Loucy (cell line): Measurements from ENCODE around the gene ERICH6.

Experiments used
- H2AFZ ChIP-seq: fragments of 200-600 bp; sonication (generic); 2 replicates; pipeline ENCODE4 v1.6.0; 2016; ENCODE audit warnings: antibody characterized with exemption, mild to moderate bottlenecking, low read length, moderate library complexity
- H3F3A ChIP-seq: fragments of 200-600 bp; 2 replicates; pipeline ENCODE4 v1.6.0; 2016; ENCODE audit warnings: antibody characterized with exemption, low read depth, mild to moderate bottlenecking
- H3K27me3 ChIP-seq: fragments of 200-600 bp; sonication (generic); 2 replicates; pipeline ENCODE4 v1.6.1; 2014; ENCODE audit warnings: low read length, mild to moderate bottlenecking; ENCODE audit not compliant: insufficient read depth, poor library complexity, severe bottlenecking
- H3K36me3 ChIP-seq: fragments of 200-600 bp; sonication (generic); 2 replicates; pipeline ENCODE4 v1.6.1; 2016; ENCODE audit warnings: low read length; ENCODE audit not compliant: insufficient read depth
- H3K4me1 ChIP-seq: fragments of 200-600 bp; sonication (generic); 2 replicates; pipeline ENCODE4 v1.5.1; 2014; ENCODE audit warnings: low read length, mild to moderate bottlenecking; ENCODE audit not compliant: insufficient read depth, poor library complexity, severe bottlenecking
- H3K4me2 ChIP-seq: fragments of 200-600 bp; sonication (generic); 2 replicates; pipeline ENCODE4 v1.6.0; 2014; ENCODE audit warnings: antibody characterized with exemption, low read length, low read depth, mild to moderate bottlenecking; ENCODE audit not compliant: poor library complexity, severe bottlenecking
- H3K4me3 ChIP-seq: fragments of 200-600 bp; sonication (generic); 2 replicates; pipeline ENCODE4 v1.5.1; 2014; ENCODE audit warnings: low read length, mild to moderate bottlenecking, mixed read lengths; ENCODE audit not compliant: poor library complexity, severe bottlenecking
- H3K79me2 ChIP-seq: fragments of 200-600 bp; sonication (generic); 2 replicates; pipeline ENCODE4 v1.6.1; 2014; ENCODE audit warnings: low read length; ENCODE audit not compliant: insufficient read depth
- H3K9ac ChIP-seq: fragments of 200-600 bp; sonication (generic); 2 replicates; pipeline ENCODE4 v1.6.0; 2014; ENCODE audit warnings: mild to moderate bottlenecking, low read depth, low read length, moderate library complexity; ENCODE audit not compliant: poor library complexity, severe bottlenecking
- H3K9me2 ChIP-seq: fragments of 200-600 bp; sonication (generic); replicated peaks from 2 replicates; pipeline ENCODE4 v1.6.1; 2016; ENCODE audit warnings: low read depth, low read length, mixed read lengths
- H3K9me3 ChIP-seq: fragments of 200-600 bp; sonication (generic); 2 replicates; pipeline ENCODE4 v1.6.1; 2014; ENCODE audit warnings: mild to moderate bottlenecking, antibody characterized with exemption, low read length, low read depth; ENCODE audit not compliant: insufficient read depth
- H4K20me1 ChIP-seq: fragments of 200-600 bp; sonication (generic); 2 replicates; pipeline ENCODE4 v1.6.0; 2014; ENCODE audit warnings: antibody characterized with exemption, low read length, mild to moderate bottlenecking; ENCODE audit not compliant: insufficient read depth, poor library complexity, severe bottlenecking
- CTCF ChIP-seq: fragments of 200-600 bp; sonication (generic); conservative IDR thresholded peaks from 2 replicates; pipeline ENCODE4 v1.5.1; 2014; ENCODE audit warnings: mild to moderate bottlenecking, antibody characterized with exemption, low read length
- EZH2phosphoT487 ChIP-seq: fragments of 200-600 bp; IDR thresholded peaks from 2 replicates; pipeline ENCODE4 v1.6.1; 2018; ENCODE audit warnings: antibody characterized with exemption, mild to moderate bottlenecking, moderate library complexity, borderline replicate concordance

ERICH6 gene

DNA sequence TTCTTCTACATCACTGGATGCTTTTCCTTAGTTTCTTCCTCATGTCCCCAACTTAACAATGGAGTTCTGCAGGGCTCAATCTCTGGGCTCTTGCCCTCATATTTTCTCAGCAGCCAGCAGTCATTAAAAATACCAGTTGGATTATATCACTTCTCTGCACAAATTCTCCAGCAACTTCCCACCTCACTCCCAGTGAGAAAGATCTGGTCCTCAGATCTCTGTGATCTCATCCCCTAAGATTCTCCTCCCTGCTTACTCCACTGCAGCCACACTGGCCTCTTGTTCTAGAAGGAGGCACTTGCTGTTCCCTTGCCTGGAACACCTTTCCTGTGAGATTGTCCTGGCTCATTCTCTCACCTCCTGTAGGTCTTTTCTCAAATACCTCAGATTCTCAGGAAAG, 6.1 kb downstream of the ERICH6 start:
- no peaks in the 10 kb centered on the region for H4K20me1 ChIP-seq
- H3K36me3 ChIP-seq = no peaks in the 10 kb centered on the region
- H3F3A ChIP-seq = 0 out of 2 replicates have a peak, but pooled peaks cover 10% of the 10 kb centered on the region
- H2AFZ ChIP-seq = no peak overlapping the region
- no peaks in the 10 kb centered on the region for H3K9me2 ChIP-seq
- no peaks in the 10 kb centered on the region for H3K79me2 ChIP-seq
- no peak overlapping the region for H3K9ac ChIP-seq
- no peak overlapping the region for H3K4me2 ChIP-seq
- peaks cover 6% of the 10 kb centered on the region; the same call in 1 of the 2 replicates for H3K9me3 ChIP-seq
- H3K27me3 ChIP-seq = no peaks in the 10 kb centered on the region
- peaks cover 7% of the 10 kb centered on the region for H3K4me1 ChIP-seq
- no peak for TF ChIP-seq EZH2phosphoT487
- no peak for TF ChIP-seq CTCF
- no peak overlapping the region for H3K4me3 ChIP-seq

- Histone ChIP-seq H3F3A (no peaks in the 10 kb centered on the region), H3K27me3 (no peaks in the 10 kb centered on the region)
Observed at GRCh38 chr3:150691414-150692040, 12.2 kb downstream of the ERICH6 start.

DNA sequence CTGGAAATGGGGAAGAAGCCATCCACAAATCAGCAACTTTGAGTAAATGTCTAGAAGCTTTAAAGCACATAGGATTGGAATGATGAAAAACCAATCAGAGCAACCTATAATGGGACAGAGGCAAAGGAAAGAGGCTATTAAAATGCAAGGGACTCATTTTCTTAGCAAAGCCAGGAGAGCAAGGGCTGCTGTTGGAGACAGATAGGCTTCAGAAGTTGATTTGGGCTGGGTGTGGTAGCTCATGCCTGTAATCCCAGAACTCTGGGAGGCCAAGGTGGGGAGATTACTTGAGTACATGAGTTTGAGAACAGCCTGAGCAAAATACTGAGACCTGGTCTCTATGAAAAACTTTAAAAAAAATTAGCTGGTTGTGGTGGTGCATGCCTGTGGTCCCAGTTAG, 16.1 kb downstream of the ERICH6 start:
- H3K79me2 ChIP-seq = no peaks in the 10 kb centered on the region

More at GRCh38 chr3:150691414-150692040, 12.2 kb downstream of the ERICH6 start:
- H3K4me2 ChIP-seq = no peak overlapping the region
- H3K79me2 ChIP-seq = no peaks in the 10 kb centered on the region
- peaks cover 14% of the 10 kb centered on the region for H3K9me3 ChIP-seq
- no peak for TF ChIP-seq EZH2phosphoT487
- no peak for TF ChIP-seq CTCF
- no peaks in the 10 kb centered on the region for H4K20me1 ChIP-seq
- H3K9me2 ChIP-seq = no peaks in the 10 kb centered on the region
- H3K4me1 ChIP-seq = no peaks in the 10 kb centered on the region
- no peak overlapping the region for H2AFZ ChIP-seq
- H3K9ac ChIP-seq = no peak overlapping the region
- H3K4me3 ChIP-seq = no peak overlapping the region
- no peaks in the 10 kb centered on the region for H3K36me3 ChIP-seq

More for the DNA sequence above, 16.1 kb downstream of the ERICH6 start:
- TF ChIP-seq CTCF (no peak), EZH2phosphoT487 (no peak)
- no peak overlapping the region for H3K9ac ChIP-seq
- H3K4me2 ChIP-seq = no peak overlapping the region
- no peaks in the 10 kb centered on the region for H3F3A ChIP-seq
- H3K9me3 ChIP-seq = peaks cover 7% of the 10 kb centered on the region
- H3K4me3 ChIP-seq = no peak overlapping the region
- peaks cover 5% of the 10 kb centered on the region for H3K4me1 ChIP-seq
- no peaks in the 10 kb centered on the region for H3K27me3 ChIP-seq
- H4K20me1 ChIP-seq = no peaks in the 10 kb centered on the region
- H3K36me3 ChIP-seq = no peaks in the 10 kb centered on the region
- no peaks in the 10 kb centered on the region for H3K9me2 ChIP-seq
- H2AFZ ChIP-seq = no peak overlapping the region
